Fibroblast of mammary gland (primary cell): Measurements from ENCODE around the gene CST7.
"Not testable (repeated sequence)": the region's sequence is repeated elsewhere in the genome, so short reads cannot be mapped to it uniquely, and the experiment has no call there.

Source experiments
- DNase-seq: peaks from one replicate; pipeline ENCODE4 v3.0.0-alpha.2; 2010; ENCODE audit warnings: low read depth
- H3K4me3 ChIP-seq: 2 replicates; pipeline ENCODE4 v1.5.1; 2011; ENCODE audit warnings: low read depth, mild to moderate bottlenecking, low read length, moderate library complexity; ENCODE audit not compliant: control insufficient read depth
- CTCF ChIP-seq: conservative IDR thresholded peaks from 2 replicates; pipeline ENCODE4 v1.5.1; 2011; ENCODE audit warnings: low read depth, low read length, inconsistent platforms; ENCODE audit not compliant: control insufficient read depth, insufficient read depth

CST7 gene

DNA sequence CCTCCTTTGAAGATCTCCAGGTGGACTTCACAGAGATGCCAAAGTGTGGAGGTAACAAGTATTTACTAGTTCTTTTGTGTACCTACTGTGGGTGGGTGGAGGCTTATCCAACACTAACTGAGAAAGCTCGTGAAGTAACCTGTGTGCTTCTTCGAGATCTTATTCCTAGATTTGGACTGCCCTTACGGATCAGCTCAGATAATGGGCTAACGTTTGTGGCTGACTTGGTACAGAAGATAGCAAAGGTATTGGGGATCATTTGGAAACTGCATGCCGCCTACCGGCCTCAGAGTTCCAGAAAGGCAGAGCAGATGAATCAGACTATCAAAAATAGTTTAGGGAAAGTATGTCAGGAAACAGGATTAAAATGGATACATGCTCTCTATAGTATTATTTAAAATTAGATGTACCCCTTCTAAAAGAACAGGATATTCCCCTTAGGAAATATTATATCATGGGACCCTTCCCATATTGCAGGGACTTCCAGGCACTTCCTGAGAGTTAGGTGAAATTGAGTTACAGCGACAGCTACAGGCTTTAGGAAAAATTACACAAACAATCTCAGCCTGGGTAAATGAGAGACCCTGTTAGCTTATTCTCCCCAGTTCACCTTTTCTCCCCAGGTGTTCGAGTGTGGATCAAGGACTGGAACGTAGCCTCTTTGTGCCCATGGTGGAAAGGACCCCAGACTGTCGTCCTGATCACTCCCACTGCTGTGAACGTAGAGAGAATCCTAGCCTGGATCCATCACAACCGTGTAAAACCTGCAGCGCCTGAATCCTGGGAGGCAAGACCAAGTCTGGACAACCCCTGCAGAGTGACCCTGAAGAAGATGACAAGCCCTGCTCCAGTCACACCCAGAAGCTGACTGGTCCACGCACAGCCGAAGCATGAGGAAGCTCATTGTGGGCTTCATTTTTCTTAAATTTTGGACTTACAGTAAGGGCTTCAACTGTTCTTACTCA, 18.1 kb upstream of the CST7 start:
- TF ChIP-seq CTCF, result peak; percentile 43
- not testable (repeated sequence) for DNase-seq, H3K4me3 ChIP-seq

GRCh38 chr20:24931893-24932292, 17.2 kb upstream of the CST7 start:
- H3K4me3 ChIP-seq, result not testable (repeated sequence)
- DNase-seq, result peak; percentile 14

GRCh38 chr20:24933266-24933908, 15.7 kb upstream of the CST7 start:
- TF ChIP-seq CTCF, result no peak
- DNase-seq, result no peak
- no peak overlapping the region for H3K4me3 ChIP-seq

- no peak for DNase-seq
- TF ChIP-seq CTCF, result no peak
- H3K4me3 ChIP-seq, result no peak overlapping the region
Observed at GRCh38 chr20:24934101-24934661, 14.9 kb upstream of the CST7 start.

- no peak overlapping the region for H3K4me3 ChIP-seq
- no peak for DNase-seq
- TF ChIP-seq CTCF, result no peak
Observed at GRCh38 chr20:24934716-24935115, 14.4 kb upstream of the CST7 start.

- TF ChIP-seq CTCF, result no peak
- no peak overlapping the region for H3K4me3 ChIP-seq
- DNase-seq, result no peak
Observed at GRCh38 chr20:24935140-24935539, 13.9 kb upstream of the CST7 start.

- DNase-seq, result no peak
- no peak overlapping the region for H3K4me3 ChIP-seq
- TF ChIP-seq CTCF, result no peak
Observed at GRCh38 chr20:24935766-24936525, 13.1 kb upstream of the CST7 start.
